ENCODE data around the gene KCNQ1OT1. TPM values are rescaled to one million over a fixed set of nuclear protein-coding genes. Genes with fewer than 3 reads are reported as not detected.

Gene KCNQ1OT1
- polyA plus RNA-seq, 4 donors: 0.73 to 1.8 (median 1.0) TPM

- no peak for DNase-seq (ENCODE audit: low read depth in 4 of 4, low spot score in 3 of 4)
Observed at GRCh38 chr11:2689651-2690575, 9.9 kb downstream of the KCNQ1OT1 start.

DNA sequence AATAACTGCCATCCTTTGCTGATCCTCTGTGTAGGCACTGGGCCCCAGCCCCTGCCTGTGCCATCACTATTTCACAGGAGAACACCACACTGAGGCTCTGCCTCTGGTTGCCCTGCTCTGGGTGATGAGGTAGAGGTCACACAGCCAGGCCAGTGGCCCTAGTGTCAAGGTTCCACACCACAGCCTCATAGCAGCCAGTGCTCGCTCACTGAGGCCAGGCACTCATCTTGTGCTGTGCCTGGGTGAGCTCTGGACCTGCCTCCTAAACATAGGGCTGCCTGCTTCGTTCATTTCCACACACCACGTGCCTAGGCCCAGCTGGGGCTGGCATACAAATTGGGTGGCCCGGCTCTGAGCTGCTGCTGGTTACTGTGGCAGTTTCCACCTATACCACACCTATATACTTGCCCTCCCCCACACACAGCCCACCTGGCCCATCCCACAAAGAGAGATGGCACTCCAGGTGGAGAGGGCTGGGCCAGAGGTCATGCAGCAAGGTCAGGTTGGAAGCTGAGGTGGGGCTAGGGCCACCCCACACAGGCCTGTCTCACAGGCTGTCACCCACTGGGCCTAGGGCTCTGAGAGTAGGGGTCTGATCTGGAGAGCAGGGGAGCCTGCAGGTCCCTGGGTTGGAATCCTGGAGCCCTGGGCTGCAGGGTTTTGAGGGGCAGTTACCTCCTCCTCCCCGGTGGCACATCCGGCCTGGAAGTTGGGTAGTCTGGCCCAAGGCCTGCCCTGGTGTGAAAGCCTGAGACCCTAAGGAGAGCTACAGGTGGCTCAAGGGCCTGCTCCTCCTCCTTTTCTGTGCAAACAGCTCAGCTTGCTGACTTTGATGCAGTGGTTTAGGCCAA lies 11.2 kb downstream of the KCNQ1OT1 start:
- no peak for DNase-seq (ENCODE audit: low read depth in 4 of 4, low spot score in 3 of 4)

- DNase-seq (ENCODE audit: low read depth in 4 of 4, low spot score in 3 of 4): no peak
Observed at GRCh38 chr11:2687782-2688191, 12.0 kb downstream of the KCNQ1OT1 start.

GRCh38 chr11:2687223-2687530 lies 12.6 kb downstream of the KCNQ1OT1 start:
- no peak for DNase-seq (ENCODE audit: low read depth in 4 of 4, low spot score in 3 of 4)

DNA sequence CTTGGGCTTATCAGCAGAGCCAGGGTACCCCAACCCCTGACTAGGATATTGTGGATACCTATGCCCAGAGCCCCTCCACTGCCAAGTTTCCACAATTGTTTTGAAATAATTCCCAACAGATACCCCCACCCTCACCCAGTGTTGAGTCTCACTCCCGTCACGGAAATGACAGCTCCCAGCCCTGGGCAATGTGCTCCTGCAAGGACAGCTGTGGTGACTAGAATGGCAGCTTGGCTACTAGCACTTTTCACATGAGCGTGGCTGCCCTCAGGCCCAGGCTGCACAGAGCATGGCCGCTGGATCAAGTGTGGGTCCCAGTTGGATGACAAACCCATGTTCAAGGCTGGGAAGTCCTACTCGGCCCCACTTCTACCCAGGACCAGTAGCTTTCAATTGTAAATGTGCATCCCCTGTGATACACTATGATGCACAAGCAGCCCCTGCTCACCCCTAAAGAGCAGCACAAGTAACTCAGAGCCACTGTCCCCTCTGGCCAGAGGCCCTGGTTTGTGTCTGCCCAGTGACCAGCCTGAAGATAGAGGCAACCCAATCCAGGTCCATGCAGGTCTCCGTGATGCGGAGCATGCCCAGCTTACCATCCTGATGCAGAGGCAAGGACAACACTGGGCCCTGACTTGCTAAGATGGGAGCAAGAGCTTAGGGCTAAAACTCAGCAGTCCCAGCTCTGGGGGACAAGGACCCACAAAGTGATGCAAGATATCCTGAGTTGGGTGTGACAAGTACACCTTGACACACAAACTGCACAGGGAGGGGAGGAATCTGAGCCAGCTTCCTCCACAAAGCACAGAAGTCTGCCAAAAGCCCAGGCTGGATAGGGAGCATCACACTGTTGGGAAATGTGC lies 13.2 kb downstream of the KCNQ1OT1 start:
- no peak for DNase-seq (ENCODE audit: low read depth in 4 of 4, low spot score in 3 of 4)

DNA sequence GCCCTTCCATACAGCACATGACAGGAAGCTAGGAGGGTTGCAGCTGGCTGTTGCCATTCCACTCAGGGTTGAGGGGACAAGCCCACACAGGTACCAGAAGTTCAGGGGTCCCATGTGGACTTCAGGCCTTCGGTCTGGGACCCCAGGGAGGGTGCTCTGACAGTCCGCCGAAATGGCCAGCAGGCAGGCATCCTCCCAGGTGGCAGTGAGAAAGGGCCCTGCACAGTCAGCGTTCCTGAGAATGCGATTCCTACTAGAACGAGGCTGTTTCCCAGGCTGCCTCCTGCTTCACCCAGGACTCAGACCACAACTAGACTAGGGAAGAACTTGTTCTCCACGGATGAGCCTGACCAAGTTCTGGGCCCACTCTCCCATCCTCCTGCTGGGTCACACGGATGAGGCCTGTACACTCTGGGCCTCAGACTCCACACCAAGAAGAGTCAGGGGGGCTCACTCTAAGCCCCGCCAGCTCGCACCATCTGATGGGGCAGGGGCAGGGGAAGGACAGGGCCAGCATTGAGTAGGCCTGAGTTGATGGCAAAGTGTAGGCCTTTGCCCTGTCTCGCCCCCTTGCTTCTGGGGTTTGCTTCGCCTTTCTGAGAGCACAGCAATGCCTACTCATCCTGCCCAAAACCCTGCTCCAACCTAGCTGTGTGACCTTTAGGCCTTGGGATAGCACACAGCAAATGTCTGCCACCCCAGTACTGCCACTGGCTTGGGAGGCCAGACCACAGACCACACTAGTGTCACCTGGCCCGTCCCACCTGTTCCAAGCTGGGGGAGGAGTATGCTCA lies 14.0 kb downstream of the KCNQ1OT1 start:
- DNase-seq (ENCODE audit: low read depth in 4 of 4, low spot score in 3 of 4): no peak

DNA sequence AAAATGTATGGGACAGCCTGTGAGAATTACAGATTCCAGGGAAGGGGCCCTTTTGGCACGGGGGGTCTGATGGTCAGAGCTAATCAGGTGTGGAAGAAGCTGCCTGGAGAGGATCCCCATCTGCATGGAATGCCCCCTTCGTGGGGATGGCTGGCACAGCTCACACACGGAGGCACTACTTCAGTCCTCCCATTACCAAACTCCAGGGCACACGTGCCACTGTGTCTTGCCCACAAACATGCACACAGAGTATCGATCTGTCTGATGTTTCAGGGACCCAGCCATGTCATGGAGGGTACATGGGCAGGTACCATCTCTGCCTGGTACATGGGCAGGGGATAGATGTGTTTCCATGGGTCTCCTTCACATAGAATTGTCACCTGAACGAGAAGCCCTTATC lies 14.7 kb downstream of the KCNQ1OT1 start:
- no peak for DNase-seq (ENCODE audit: low read depth in 4 of 4, low spot score in 3 of 4)

DNA sequence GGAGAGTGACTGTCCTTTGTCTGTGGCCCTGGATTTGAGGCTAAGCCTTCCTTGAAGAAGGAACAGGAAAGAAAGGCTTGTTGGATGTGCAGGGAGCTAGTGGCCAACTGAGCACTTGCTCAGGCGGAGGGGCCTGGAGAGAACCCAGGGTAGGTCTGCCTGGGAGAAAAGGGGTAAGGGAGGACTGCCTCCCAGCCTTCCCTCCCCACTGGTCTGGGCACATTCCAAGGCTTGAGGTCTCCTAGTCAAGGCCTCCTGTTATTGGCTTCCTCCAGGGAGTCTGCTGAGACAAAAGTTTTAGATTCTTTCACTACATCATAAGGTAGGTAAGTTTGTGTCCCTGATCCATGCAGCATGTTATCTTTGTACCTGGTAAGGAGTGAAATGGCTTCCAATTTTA lies 15.2 kb downstream of the KCNQ1OT1 start:
- no peak for DNase-seq (ENCODE audit: low read depth in 4 of 4, low spot score in 3 of 4)

GRCh38 chr11:2683806-2684205 lies 16.0 kb downstream of the KCNQ1OT1 start:
- DNase-seq (ENCODE audit: low read depth in 4 of 4, low spot score in 3 of 4): no peak

DNA sequence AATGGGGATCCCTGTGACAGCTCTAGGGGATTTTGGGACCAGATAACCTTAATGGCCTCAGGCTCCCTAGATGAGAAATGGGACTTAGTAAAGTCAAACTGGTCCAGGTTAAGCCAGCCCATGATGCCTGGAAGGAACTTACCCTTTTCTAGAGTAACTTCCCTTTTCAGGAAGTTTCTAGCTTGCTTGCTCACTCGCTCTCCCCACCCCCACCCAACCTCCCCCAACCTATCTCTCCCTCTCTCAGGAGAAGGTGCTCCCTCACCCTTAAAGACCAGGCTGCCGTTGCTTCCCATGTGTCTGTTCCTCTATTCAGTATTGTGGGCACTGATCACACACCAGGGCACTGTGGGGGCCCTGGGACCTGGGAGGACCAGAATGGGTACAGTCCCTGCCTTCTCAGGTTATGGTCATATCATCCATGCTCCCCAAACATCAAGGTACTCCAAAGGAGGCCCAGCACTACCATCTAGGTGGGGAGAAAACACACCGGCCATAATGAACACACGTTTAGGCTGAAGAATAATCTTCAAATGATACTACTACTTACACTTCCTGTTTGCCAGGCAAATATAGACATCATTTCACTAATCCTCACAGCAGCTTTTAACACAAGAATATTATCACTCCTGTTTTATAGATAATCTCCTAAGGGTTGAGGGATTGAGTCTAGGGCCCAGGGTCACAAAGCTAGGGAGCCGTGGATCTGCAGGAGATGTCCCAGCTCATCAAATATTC lies 18.2 kb downstream of the KCNQ1OT1 start:
- DNase-seq (ENCODE audit: low read depth in 4 of 4, low spot score in 3 of 4): no peak

- DNase-seq (ENCODE audit: low read depth in 4 of 4, low spot score in 3 of 4): no peak
Observed at GRCh38 chr11:2679011-2679676, 20.6 kb downstream of the KCNQ1OT1 start.

- no peak for DNase-seq (ENCODE audit: low read depth in 4 of 4, low spot score in 3 of 4)
Observed at GRCh38 chr11:2678396-2678795, 21.4 kb downstream of the KCNQ1OT1 start.

GRCh38 chr11:2677127-2677526 lies 22.7 kb downstream of the KCNQ1OT1 start:
- no peak for DNase-seq (ENCODE audit: low read depth in 4 of 4, low spot score in 3 of 4)

- DNase-seq (ENCODE audit: low read depth in 4 of 4, low spot score in 3 of 4): no peak
Observed at GRCh38 chr11:2675540-2675939, 24.3 kb downstream of the KCNQ1OT1 start.

- DNase-seq (ENCODE audit: low read depth in 4 of 4, low spot score in 3 of 4): no peak
Observed at GRCh38 chr11:2674658-2675131, 25.1 kb downstream of the KCNQ1OT1 start.

GRCh38 chr11:2673871-2674471 lies 25.8 kb downstream of the KCNQ1OT1 start:
- no peak for DNase-seq (ENCODE audit: low read depth in 4 of 4, low spot score in 3 of 4)

- DNase-seq (ENCODE audit: low read depth in 4 of 4, low spot score in 3 of 4): no peak
Observed at GRCh38 chr11:2673250-2673610, 26.6 kb downstream of the KCNQ1OT1 start.

DNA sequence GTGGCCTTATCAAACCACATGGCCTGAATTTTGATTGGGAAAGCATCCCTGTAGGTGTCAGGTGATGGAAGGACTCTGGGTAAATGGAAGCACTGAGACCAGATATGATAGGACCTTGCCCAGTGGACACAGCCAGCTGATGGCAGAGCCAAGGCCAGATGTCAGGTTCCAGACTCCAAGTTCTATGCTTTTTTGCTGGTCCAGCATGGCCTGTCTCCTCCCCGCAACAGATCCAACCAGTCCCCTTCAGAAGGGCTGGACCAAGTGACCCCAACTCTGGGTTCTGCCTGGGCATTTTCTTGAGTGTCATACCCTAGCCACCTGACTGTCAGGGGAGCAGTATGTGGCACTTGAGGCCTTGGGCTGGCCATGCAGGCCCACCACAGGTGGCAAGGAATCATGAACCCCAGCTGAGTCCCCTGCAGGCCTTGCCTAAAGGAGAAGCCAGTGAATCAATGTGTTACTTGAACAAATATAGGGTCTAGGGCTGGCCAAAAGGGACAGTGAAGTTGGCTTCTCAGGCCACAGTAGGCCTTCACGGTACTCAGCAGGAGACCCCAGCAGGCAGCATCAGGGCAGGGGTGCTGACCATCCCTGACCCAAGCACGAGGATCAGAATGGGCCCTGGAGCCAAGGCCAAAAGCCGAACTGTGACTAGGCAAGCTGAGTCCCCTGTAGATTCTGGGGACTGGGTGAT lies 27.1 kb downstream of the KCNQ1OT1 start:
- no peak for DNase-seq (ENCODE audit: low read depth in 4 of 4, low spot score in 3 of 4)

All from left renal pelvis (tissue), 4 donors.